B cell (primary cell): ENCODE results near the gene NKAIN2.

Source experiments
- EZH2 ChIP-seq: IDR thresholded peaks from 2 replicates; pipeline ENCODE4 v1.6.1; 2012; ENCODE audit warnings: borderline replicate concordance, low read depth, mild to moderate bottlenecking, moderate library complexity, low read length; ENCODE audit not compliant: insufficient read depth, poor library complexity, severe bottlenecking
- TF ChIP-seq, protein P1 (sequence below): fragments of 200-600 bp; IDR thresholded peaks from one replicate; pipeline ENCODE4 v1.8.0; 2022; ENCODE audit warnings: antibody characterized with exemption, mild to moderate bottlenecking

DNA sequence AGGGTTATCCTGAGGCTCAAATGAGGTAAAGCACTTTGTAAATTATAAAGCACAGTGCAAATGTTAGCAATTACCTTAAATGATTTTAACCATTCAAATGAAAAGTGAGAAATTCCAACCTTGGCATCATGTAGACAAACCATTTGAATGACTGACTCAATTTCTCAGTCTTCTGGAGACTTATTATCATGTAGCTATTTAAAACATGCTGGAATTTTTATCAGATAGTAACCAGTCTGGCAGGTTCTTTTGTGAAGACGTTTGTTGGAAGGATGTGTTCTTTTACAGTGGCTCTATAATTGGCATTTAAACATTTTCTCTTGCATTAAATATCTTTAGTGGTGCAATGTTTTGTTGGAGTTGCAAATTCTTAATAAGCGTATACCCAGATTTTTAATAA is 386.6 kb downstream of the NKAIN2 start:
- no peak for TF ChIP-seq EZH2
- TF ChIP-seq, protein P1, sequence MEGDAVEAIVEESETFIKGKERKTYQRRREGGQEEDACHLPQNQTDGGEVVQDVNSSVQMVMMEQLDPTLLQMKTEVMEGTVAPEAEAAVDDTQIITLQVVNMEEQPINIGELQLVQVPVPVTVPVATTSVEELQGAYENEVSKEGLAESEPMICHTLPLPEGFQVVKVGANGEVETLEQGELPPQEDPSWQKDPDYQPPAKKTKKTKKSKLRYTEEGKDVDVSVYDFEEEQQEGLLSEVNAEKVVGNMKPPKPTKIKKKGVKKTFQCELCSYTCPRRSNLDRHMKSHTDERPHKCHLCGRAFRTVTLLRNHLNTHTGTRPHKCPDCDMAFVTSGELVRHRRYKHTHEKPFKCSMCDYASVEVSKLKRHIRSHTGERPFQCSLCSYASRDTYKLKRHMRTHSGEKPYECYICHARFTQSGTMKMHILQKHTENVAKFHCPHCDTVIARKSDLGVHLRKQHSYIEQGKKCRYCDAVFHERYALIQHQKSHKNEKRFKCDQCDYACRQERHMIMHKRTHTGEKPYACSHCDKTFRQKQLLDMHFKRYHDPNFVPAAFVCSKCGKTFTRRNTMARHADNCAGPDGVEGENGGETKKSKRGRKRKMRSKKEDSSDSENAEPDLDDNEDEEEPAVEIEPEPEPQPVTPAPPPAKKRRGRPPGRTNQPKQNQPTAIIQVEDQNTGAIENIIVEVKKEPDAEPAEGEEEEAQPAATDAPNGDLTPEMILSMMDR = no peak
